ENCODE results near the gene WDR74. TPM values are rescaled to one million over a fixed set of nuclear protein-coding genes. Genes with fewer than 3 reads are reported as not detected.

Gene WDR74
- total and polyA plus RNA-seq, 2 of the 13 experiments (the other 11 are each of a cell fraction or from before 2014, with no cell fraction given) = 77.0 to 83.3 TPM

GRCh38 chr11:62841361-62842170 lies 2.2 kb upstream of the WDR74 start (continued):
- TF ChIP-seq, protein P1, sequence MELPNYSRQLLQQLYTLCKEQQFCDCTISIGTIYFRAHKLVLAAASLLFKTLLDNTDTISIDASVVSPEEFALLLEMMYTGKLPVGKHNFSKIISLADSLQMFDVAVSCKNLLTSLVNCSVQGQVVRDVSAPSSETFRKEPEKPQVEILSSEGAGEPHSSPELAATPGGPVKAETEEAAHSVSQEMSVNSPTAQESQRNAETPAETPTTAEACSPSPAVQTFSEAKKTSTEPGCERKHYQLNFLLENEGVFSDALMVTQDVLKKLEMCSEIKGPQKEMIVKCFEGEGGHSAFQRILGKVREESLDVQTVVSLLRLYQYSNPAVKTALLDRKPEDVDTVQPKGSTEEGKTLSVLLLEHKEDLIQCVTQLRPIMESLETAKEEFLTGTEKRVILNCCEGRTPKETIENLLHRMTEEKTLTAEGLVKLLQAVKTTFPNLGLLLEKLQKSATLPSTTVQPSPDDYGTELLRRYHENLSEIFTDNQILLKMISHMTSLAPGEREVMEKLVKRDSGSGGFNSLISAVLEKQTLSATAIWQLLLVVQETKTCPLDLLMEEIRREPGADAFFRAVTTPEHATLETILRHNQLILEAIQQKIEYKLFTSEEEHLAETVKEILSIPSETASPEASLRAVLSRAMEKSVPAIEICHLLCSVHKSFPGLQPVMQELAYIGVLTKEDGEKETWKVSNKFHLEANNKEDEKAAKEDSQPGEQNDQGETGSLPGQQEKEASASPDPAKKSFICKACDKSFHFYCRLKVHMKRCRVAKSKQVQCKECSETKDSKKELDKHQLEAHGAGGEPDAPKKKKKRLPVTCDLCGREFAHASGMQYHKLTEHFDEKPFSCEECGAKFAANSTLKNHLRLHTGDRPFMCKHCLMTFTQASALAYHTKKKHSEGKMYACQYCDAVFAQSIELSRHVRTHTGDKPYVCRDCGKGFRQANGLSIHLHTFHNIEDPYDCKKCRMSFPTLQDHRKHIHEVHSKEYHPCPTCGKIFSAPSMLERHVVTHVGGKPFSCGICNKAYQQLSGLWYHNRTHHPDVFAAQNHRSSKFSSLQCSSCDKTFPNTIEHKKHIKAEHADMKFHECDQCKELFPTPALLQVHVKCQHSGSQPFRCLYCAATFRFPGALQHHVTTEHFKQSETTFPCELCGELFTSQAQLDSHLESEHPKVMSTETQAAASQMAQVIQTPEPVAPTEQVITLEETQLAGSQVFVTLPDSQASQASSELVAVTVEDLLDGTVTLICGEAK (IDR thresholded peaks at IDR 0.05) = no peak
- TF ChIP-seq, protein P1 (CRISPR knock-in tag; IDR thresholded peaks at IDR 0.05) = peak; percentile 30; the same call in 1 of the 2 replicates
- TF ChIP-seq, protein P2, sequence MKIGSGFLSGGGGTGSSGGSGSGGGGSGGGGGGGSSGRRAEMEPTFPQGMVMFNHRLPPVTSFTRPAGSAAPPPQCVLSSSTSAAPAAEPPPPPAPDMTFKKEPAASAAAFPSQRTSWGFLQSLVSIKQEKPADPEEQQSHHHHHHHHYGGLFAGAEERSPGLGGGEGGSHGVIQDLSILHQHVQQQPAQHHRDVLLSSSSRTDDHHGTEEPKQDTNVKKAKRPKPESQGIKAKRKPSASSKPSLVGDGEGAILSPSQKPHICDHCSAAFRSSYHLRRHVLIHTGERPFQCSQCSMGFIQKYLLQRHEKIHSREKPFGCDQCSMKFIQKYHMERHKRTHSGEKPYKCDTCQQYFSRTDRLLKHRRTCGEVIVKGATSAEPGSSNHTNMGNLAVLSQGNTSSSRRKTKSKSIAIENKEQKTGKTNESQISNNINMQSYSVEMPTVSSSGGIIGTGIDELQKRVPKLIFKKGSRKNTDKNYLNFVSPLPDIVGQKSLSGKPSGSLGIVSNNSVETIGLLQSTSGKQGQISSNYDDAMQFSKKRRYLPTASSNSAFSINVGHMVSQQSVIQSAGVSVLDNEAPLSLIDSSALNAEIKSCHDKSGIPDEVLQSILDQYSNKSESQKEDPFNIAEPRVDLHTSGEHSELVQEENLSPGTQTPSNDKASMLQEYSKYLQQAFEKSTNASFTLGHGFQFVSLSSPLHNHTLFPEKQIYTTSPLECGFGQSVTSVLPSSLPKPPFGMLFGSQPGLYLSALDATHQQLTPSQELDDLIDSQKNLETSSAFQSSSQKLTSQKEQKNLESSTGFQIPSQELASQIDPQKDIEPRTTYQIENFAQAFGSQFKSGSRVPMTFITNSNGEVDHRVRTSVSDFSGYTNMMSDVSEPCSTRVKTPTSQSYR (CRISPR knock-in tag; IDR thresholded peaks at IDR 0.05; ENCODE audit: borderline replicate concordance) = peak; percentile 73; the same call in 1 of the 2 replicates
- TF ChIP-seq, protein P3, sequence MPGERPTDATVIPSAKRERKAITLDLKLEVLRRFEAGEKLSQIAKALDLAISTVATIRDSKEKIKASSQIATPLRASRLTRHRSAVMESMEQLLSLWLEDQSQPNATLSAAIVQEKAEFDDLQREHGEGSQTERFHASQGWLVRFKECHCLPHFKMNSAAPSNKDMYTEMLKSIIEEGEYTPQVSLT (CRISPR knock-in tag; IDR thresholded peaks at IDR 0.05; ENCODE audit: borderline replicate concordance, low read depth) = peak; percentile 56; the same call in 1 of the 2 replicates
- TF ChIP-seq ZNF720 (CRISPR knock-in tag; IDR thresholded peaks at IDR 0.05) (0 out of 2 replicates have a peak, but pooled peaks have one; percentile 77), MNT (IDR thresholded peaks at IDR 0.05) (peak; percentile 41; the same call in 1 of the 2 replicates), HCFC1 (IDR thresholded peaks at IDR 0.05; ENCODE audit: low read depth, low read length) (peak; percentile 55), ZNF790 (CRISPR knock-in tag; IDR thresholded peaks at IDR 0.05; ENCODE audit: borderline replicate concordance) (peak; percentile 78; the same call in 1 of the 2 replicates), ZNF672 (CRISPR knock-in tag; IDR thresholded peaks at IDR 0.05) (peak; percentile 94; the same call in 1 of the 2 replicates), PHF20 (CRISPR knock-in tag; IDR thresholded peaks at IDR 0.05) (no peak; the same call in 1 of the 2 replicates), BRCA1 (CRISPR knock-in tag; IDR thresholded peaks at IDR 0.05) (peak; percentile 93)
- TF ChIP-seq, protein P4, sequence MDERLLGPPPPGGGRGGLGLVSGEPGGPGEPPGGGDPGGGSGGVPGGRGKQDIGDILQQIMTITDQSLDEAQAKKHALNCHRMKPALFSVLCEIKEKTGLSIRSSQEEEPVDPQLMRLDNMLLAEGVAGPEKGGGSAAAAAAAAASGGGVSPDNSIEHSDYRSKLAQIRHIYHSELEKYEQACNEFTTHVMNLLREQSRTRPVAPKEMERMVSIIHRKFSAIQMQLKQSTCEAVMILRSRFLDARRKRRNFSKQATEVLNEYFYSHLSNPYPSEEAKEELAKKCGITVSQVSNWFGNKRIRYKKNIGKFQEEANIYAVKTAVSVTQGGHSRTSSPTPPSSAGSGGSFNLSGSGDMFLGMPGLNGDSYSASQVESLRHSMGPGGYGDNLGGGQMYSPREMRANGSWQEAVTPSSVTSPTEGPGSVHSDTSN (CRISPR knock-in tag; IDR thresholded peaks at IDR 0.05) = 0 out of 2 replicates have a peak, but pooled peaks have one; percentile 27

Data from HepG2 (cell line).